ENCODE measurements around the gene DSC2.
"Not testable (repeated sequence)": the region's sequence is repeated elsewhere in the genome, so short reads cannot be mapped to it uniquely, and the experiment has no call there.

DSC2 gene

GRCh38 chr18:31102025-31102684 is at the start of gene DSC2:
Gene DSC2 (minus strand): TSS chr18:31102421. CDS start chr18:31101971, 450 bp downstream.
- DNase-seq (ENCODE audit: low spot score), result no peak

GRCh38 chr18:31149351-31149750 is 47.1 kb upstream of the DSC2 start:
- DNase-seq (ENCODE audit: low spot score), result no peak

- DNase-seq (ENCODE audit: low spot score), result no peak
These were observed 46.4 kb upstream of the DSC2 start for GRCh38 chr18:31148600-31148999.

GRCh38 chr18:31146809-31147208 is 44.6 kb upstream of the DSC2 start:
- DNase-seq (ENCODE audit: low spot score), result no peak

- no peak for DNase-seq (ENCODE audit: low spot score)
These were observed 40.8 kb upstream of the DSC2 start for GRCh38 chr18:31143025-31143424.

GRCh38 chr18:31138709-31139108 is 36.5 kb upstream of the DSC2 start:
- no peak for DNase-seq (ENCODE audit: low spot score)

- no peak for DNase-seq (ENCODE audit: low spot score)
These were observed 32.8 kb upstream of the DSC2 start for GRCh38 chr18:31134988-31135529.

- DNase-seq (ENCODE audit: low spot score), result no peak
These were observed 27.3 kb upstream of the DSC2 start for GRCh38 chr18:31129398-31130115.

GRCh38 chr18:31125878-31126277 is 23.7 kb upstream of the DSC2 start:
- no peak for DNase-seq (ENCODE audit: low spot score)

- not testable (repeated sequence) for DNase-seq (ENCODE audit: low spot score)
These were observed 20.9 kb upstream of the DSC2 start for GRCh38 chr18:31123125-31123524.

GRCh38 chr18:31120594-31120993 is 18.4 kb upstream of the DSC2 start:
- no peak for DNase-seq (ENCODE audit: low spot score)

- DNase-seq (ENCODE audit: low spot score), result no peak
These were observed 14.8 kb upstream of the DSC2 start for GRCh38 chr18:31116853-31117595.

GRCh38 chr18:31112804-31113203 is 10.6 kb upstream of the DSC2 start:
- DNase-seq (ENCODE audit: low spot score), result no peak

- DNase-seq (ENCODE audit: low spot score), result no peak
These were observed 3.5 kb upstream of the DSC2 start for GRCh38 chr18:31105733-31106132.

- no peak for DNase-seq (ENCODE audit: low spot score)
These were observed 2.2 kb upstream of the DSC2 start for GRCh38 chr18:31104444-31104843.

GRCh38 chr18:31103423-31103822 is 1.2 kb upstream of the DSC2 start:
- DNase-seq (ENCODE audit: low spot score), result no peak

- no peak for DNase-seq (ENCODE audit: low spot score)
These were observed 720 bp upstream of the DSC2 start for GRCh38 chr18:31102941-31103340.

- DNase-seq (ENCODE audit: low spot score), result no peak
These were observed 817 bp downstream of the DSC2 start for GRCh38 chr18:31101183-31102024.

- no peak for DNase-seq (ENCODE audit: low spot score)
These were observed 1.6 kb downstream of the DSC2 start for GRCh38 chr18:31100436-31101182.

- no peak for DNase-seq (ENCODE audit: low spot score)
These were observed 2.6 kb downstream of the DSC2 start for GRCh38 chr18:31099450-31100230.

Measured in CD4-positive, alpha-beta T cell treated with Interleukin-15 for 4 hours (primary cell).